ENCODE results near the gene SPATA19.

- TF ChIP-seq CTCF (IDR thresholded peaks at IDR 0.05; ENCODE audit: low read depth, low read length) = peak; percentile 69
- no peak for TF ChIP-seq POLR2A (IDR thresholded peaks at IDR 0.05; ENCODE audit: extremely low read depth, insufficient read length)
- TF ChIP-seq MAX (IDR thresholded peaks at IDR 0.05; ENCODE audit: low read depth, low read length) = peak; percentile 24; the same call in 1 of the 2 replicates
- TF ChIP-seq MYC (IDR thresholded peaks at IDR 0.05; ENCODE audit: low read depth, low read length) = no peak
Measured at GRCh38 chr11:133834682-133835592, 10.4 kb downstream of the SPATA19 start.

Measured in NB4 (cell line).